ENCODE data around the gene ARID1B.
"Not testable (repeated sequence)": the region's sequence is repeated elsewhere in the genome, so short reads cannot be mapped to it uniquely, and the experiment has no call there.

DNA sequence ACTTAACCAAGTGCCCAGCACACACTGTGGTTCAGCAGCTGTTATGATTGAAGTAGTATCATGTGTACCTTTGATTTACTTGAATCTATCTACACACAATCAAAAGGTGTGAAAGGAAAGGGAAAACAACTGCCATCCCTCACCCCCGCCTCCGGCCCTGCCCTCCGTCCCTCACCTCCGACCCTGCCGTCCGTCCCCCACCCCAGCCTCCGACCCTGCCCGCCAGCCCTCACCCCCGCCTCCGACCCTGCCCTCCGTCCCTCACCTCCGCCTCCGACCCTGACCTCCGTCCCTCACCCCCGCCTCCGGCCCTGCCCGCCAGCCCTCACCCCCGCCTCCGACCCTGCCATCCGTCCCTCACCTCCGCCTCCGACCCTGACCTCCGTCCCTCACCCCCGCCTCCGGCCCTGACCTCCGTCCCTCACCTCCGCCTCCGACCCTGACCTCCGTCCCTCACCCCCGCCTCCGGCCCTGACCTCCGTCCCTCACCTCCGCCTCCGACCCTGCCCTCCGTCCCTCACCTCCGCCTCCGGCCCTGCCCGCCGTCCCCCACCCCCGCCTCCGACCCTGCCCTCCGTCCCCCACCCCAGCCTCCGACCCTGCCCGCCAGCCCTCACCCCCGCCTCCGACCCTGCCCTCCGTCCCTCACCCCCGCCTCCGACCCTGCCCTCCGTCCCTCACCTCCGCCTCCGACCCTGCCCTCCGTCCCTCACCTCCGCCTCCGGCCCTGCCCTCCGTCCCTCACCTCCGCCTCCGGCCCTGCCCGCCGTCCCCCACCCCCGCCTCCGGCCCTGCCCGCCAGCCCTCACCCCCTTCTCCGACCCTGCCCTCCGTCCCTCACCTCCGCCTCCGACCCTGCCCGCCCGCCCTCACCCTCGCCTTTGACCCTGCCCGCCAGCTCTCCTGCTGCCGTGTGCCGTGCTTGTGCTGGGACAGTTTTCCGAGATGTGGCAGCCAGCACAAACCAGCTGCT, 370.2 kb downstream of the ARID1B start:
- not testable (repeated sequence) for TF ChIP-seq POLR2A (IDR thresholded peaks at IDR 0.05)
- TF ChIP-seq, protein P1, sequence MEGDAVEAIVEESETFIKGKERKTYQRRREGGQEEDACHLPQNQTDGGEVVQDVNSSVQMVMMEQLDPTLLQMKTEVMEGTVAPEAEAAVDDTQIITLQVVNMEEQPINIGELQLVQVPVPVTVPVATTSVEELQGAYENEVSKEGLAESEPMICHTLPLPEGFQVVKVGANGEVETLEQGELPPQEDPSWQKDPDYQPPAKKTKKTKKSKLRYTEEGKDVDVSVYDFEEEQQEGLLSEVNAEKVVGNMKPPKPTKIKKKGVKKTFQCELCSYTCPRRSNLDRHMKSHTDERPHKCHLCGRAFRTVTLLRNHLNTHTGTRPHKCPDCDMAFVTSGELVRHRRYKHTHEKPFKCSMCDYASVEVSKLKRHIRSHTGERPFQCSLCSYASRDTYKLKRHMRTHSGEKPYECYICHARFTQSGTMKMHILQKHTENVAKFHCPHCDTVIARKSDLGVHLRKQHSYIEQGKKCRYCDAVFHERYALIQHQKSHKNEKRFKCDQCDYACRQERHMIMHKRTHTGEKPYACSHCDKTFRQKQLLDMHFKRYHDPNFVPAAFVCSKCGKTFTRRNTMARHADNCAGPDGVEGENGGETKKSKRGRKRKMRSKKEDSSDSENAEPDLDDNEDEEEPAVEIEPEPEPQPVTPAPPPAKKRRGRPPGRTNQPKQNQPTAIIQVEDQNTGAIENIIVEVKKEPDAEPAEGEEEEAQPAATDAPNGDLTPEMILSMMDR (IDR thresholded peaks at IDR 0.05) = not testable (repeated sequence)

Data from prostate gland (tissue), 2 donors.